ENCODE results near the gene TF. TPM values are rescaled to one million over a fixed set of nuclear protein-coding genes. Genes with fewer than 3 reads are reported as not detected.

Gene TF
- total and polyA plus RNA-seq, 10 of the 15 experiments (the other 5 are each of a cell fraction or from before 2014, with no cell fraction given): under 0.01 to 8.9 (median 0.05) TPM; not detected in 1

GRCh38 chr3:133825969-133826727, 80.0 kb downstream of the TF start:
- in situ Hi-C loops (cut with MboI) (loop anchor here (10.0 kb wide), 1 partner anchor 389 kb away; no protein-coding TSS in a partner anchor), intact Hi-C loops (cut with micrococcal nuclease; ENCODE audit: unreplicated experiment) (no loop called here)
- Histone ChIP-seq H4K20me1 (ENCODE audit: control insufficient read depth, insufficient read depth) (no peaks in the 10 kb centered on the region; the same call in 1 of the 2 replicates), H3K79me2 (ENCODE audit: control insufficient read depth, insufficient read depth, low read length) (no peaks in the 10 kb centered on the region), H3K9ac (ENCODE audit: control insufficient read depth, insufficient read depth, low read length) (no peak overlapping the region), H3K27ac (ENCODE audit: control insufficient read depth, insufficient read depth) (no peak overlapping the region), H3K9me3 (replicated peaks; ENCODE audit: control insufficient read depth, insufficient read depth, low read length) (no peaks in the 10 kb centered on the region), H2AFZ (ENCODE audit: control insufficient read depth, low read depth, low read length) (no peak overlapping the region), H3K4me1 (ENCODE audit: control insufficient read depth, insufficient read depth, low read length) (no peaks in the 10 kb centered on the region), H3K27me3 (replicated peaks in 1 of 2; ENCODE audit: control insufficient read depth in 2 of 2, insufficient read depth in 2 of 2, low read length in 1 of 2) (no peaks in the 10 kb centered on the region), H3K4me3 (no peak overlapping the region), H3K4me2 (ENCODE audit: control insufficient read depth, insufficient read depth) (no peak overlapping the region), H3K36me3 (ENCODE audit: control insufficient read depth in 2 of 2, insufficient read depth in 2 of 2, low read length in 1 of 2) (peaks cover 8 to 10% of the 10 kb centered on the region in 2 experiments)
- FAIRE-seq (no peak), ATAC-seq (no peak), DNase-seq (ENCODE audit: low read depth, low spot score) (no peak)
- 96% methylated on average over 12 of the region's 12 CpGs for WGBS (ENCODE audit: insufficient coverage, insufficient replicate concordance, low lambda C conversion rate, missing lambda C conversion rate)
- POLR2A ChIA-PET: no interaction called here
- RAD21 ChIA-PET (ENCODE audit: unreplicated experiment): no interaction called here
- BruUV-seq (replicated peaks): no TSS peak
- SMC1A ChIA-PET (ENCODE audit: uncharacterized antibody, unreplicated experiment): no interaction called here
- CTCF ChIA-PET: no interaction called here
- TF ChIP-seq NR2C1 (IDR thresholded peaks at IDR 0.05) (no peak), FOXK2 (IDR thresholded peaks at IDR 0.05) (no peak)

- in situ Hi-C loops (cut with MboI): loop anchor here (10.0 kb wide), 1 partner anchor 388 kb away; no protein-coding TSS in a partner anchor
- intact Hi-C loops (cut with micrococcal nuclease; ENCODE audit: unreplicated experiment): no loop called here
- no peak overlapping the region for H3K4me2 ChIP-seq (ENCODE audit: control insufficient read depth, insufficient read depth)
- no peak overlapping the region for H3K27ac ChIP-seq (ENCODE audit: control insufficient read depth, insufficient read depth)
- no peaks in the 10 kb centered on the region for H3K27me3 ChIP-seq (replicated peaks in 1 of 2; ENCODE audit: control insufficient read depth in 2 of 2, insufficient read depth in 2 of 2, low read length in 1 of 2)
- FAIRE-seq (no peak), ATAC-seq (no peak), DNase-seq (ENCODE audit: low read depth, low spot score) (no peak)
- ChIA-PET SMC1A (ENCODE audit: uncharacterized antibody, unreplicated experiment) (no interaction called here), CTCF (no interaction called here), POLR2A (no interaction called here), RAD21 (ENCODE audit: unreplicated experiment) (no interaction called here)
- H3K4me3 ChIP-seq: no peak overlapping the region
- BruUV-seq (replicated peaks): no TSS peak
- no peaks in the 10 kb centered on the region for H3K4me1 ChIP-seq (ENCODE audit: control insufficient read depth, insufficient read depth, low read length)
- no peaks in the 10 kb centered on the region for H3K9me3 ChIP-seq (replicated peaks; ENCODE audit: control insufficient read depth, insufficient read depth, low read length)
- no peak overlapping the region for H3K9ac ChIP-seq (ENCODE audit: control insufficient read depth, insufficient read depth, low read length)
- H4K20me1 ChIP-seq (ENCODE audit: control insufficient read depth, insufficient read depth): no peaks in the 10 kb centered on the region
- H3K36me3 ChIP-seq (ENCODE audit: control insufficient read depth in 2 of 2, insufficient read depth in 2 of 2, low read length in 1 of 2): peaks cover 3 to 10% of the 10 kb centered on the region in 2 experiments; a peak in 3 of 4 replicates
- WGBS (ENCODE audit: insufficient coverage, insufficient replicate concordance, low lambda C conversion rate, missing lambda C conversion rate): 0% methylated on average over 1 of the region's 1 CpG
- H2AFZ ChIP-seq (ENCODE audit: control insufficient read depth, low read depth, low read length): no peak overlapping the region
- H3K79me2 ChIP-seq (ENCODE audit: control insufficient read depth, insufficient read depth, low read length): no peaks in the 10 kb centered on the region
- TF ChIP-seq CHD1 (IDR thresholded peaks at IDR 0.05; ENCODE audit: low read depth, low read length): no peak
- no peak for TF ChIP-seq EED (IDR thresholded peaks at IDR 0.05; ENCODE audit: low read depth)
- TF ChIP-seq E2F4 (IDR thresholded peaks at IDR 0.05; ENCODE audit: low read depth, low read length): no peak
- TF ChIP-seq USF2 (IDR thresholded peaks at IDR 0.05; ENCODE audit: borderline replicate concordance, low read depth, low read length): no peak
- TF ChIP-seq SUZ12 (IDR thresholded peaks at IDR 0.05; ENCODE audit: unreplicated experiment): no peak
- no peak for TF ChIP-seq YBX1 (IDR thresholded peaks at IDR 0.05)
- no peak for TF ChIP-seq SMAD5 (IDR thresholded peaks at IDR 0.05; ENCODE audit: low read depth)
- no peak for TF ChIP-seq HDAC2 (IDR thresholded peaks at IDR 0.05)
- TF ChIP-seq ASH2L (IDR thresholded peaks at IDR 0.05; ENCODE audit: borderline replicate concordance, low read depth): no peak
- TF ChIP-seq IRF4 (IDR thresholded peaks at IDR 0.05; ENCODE audit: low read depth, low read length): no peak
- no peak for TF ChIP-seq SREBF2 (IDR thresholded peaks at IDR 0.05; ENCODE audit: low read length)
- no peak for TF ChIP-seq TCF7 (IDR thresholded peaks at IDR 0.05; ENCODE audit: borderline replicate concordance)
- TF ChIP-seq EZH2 (IDR thresholded peaks at IDR 0.05; ENCODE audit: borderline replicate concordance, control insufficient read depth, low read depth, low read length): no peak
Observed at GRCh38 chr3:133827136-133827535, 80.9 kb downstream of the TF start.

Data from GM12878 (cell line).